K562 (cell line): ENCODE data around the gene ACTL10.

Experiments
- GATA2 ChIP-seq: sonication (generic); formaldehyde crosslinking; IDR thresholded peaks from 2 replicates; pipeline ENCODE4 v1.4.0; 2020; ENCODE audit warnings: mild to moderate bottlenecking, missing genetic modification reagents
- ZNF212 ChIP-seq: fragments of 450-650 bp; formaldehyde crosslinking; IDR thresholded peaks from 2 replicates; pipeline ENCODE4 v1.4.0; 2020; ENCODE audit warnings: mild to moderate bottlenecking
- TF ChIP-seq, protein P1 (sequence below), 3 experiments: IDR thresholded peaks in 2 of 3; conservative IDR thresholded peaks in 1 of 3; 2 replicates each; pipeline ENCODE4 v1.5.1; 2011 to 2012; ENCODE audit warnings: low read length in 3 of 3, mild to moderate bottlenecking in 3 of 3, control low read depth in 2 of 3, improper control_type of control experiment in 1 of 3, inconsistent platforms in 1 of 3, low read depth in 1 of 3, mixed read lengths in 1 of 3, moderate library complexity in 1 of 3; ENCODE audit not compliant: insufficient read depth in 2 of 3
- TF ChIP-seq, protein P2 (sequence below): fragments of 450-650 bp; IDR thresholded peaks from 2 replicates; pipeline ENCODE4 v1.6.1; 2016; ENCODE audit warnings: mild to moderate bottlenecking
- TF ChIP-seq, protein P3 (sequence below): fragments of 450-650 bp; IDR thresholded peaks from 2 replicates; pipeline ENCODE4 v1.7.1; 2018; ENCODE audit warnings: mild to moderate bottlenecking, low read depth; ENCODE audit not compliant: partially characterized antibody
- TF ChIP-seq, protein P4 (sequence below), 3 experiments: fragments of 200-800 bp in 1 of 3; fragments of 250-450 bp in 1 of 3; fragments of 450-650 bp in 1 of 3; sonication (Bioruptor Pico) in 1 of 3; sonication (Bioruptor generic) in 1 of 3; formaldehyde crosslinking in 1 of 3; IDR thresholded peaks; 2 replicates each; pipeline versions ENCODE4 v1.6.1 to v1.8.0; 2016 to 2022; ENCODE audit warnings: mild to moderate bottlenecking in 2 of 3, missing genetic modification characterization in 2 of 3, missing compliant biosample characterization in 1 of 3, moderate library complexity in 1 of 3

DNA sequence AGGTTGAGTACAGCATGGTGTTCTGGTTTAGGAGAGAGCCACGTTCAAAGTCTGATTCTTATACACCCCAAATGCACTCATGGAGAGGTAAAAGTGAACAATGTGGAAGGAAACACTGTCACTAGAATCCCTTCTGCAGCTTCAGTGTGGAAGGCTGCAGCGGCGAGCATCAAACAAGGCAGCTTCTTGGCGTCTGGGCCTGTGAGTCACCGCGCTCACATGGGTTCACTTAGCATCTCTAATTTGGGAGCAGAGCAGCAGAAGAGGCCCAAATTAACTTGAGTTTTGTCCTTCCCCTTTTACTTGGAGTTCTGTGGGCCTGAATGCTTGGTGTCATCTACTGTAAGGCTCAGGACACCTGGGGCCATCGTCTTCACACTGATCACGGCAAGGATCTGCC, 30.4 kb downstream of the ACTL10 start:
- TF ChIP-seq ZNF212 (CRISPR knock-in tag) (no peak), GATA2 (CRISPR knock-in tag) (no peak)
- TF ChIP-seq, protein P1, sequence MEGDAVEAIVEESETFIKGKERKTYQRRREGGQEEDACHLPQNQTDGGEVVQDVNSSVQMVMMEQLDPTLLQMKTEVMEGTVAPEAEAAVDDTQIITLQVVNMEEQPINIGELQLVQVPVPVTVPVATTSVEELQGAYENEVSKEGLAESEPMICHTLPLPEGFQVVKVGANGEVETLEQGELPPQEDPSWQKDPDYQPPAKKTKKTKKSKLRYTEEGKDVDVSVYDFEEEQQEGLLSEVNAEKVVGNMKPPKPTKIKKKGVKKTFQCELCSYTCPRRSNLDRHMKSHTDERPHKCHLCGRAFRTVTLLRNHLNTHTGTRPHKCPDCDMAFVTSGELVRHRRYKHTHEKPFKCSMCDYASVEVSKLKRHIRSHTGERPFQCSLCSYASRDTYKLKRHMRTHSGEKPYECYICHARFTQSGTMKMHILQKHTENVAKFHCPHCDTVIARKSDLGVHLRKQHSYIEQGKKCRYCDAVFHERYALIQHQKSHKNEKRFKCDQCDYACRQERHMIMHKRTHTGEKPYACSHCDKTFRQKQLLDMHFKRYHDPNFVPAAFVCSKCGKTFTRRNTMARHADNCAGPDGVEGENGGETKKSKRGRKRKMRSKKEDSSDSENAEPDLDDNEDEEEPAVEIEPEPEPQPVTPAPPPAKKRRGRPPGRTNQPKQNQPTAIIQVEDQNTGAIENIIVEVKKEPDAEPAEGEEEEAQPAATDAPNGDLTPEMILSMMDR (IDR thresholded peaks at IDR 0.05 in 2 of 3, conservative IDR thresholded peaks at IDR 0.05 in 1 of 3; ENCODE audit: insufficient read depth in 2 of 3, low read depth in 1 of 3, low read length in 3 of 3), result no peak
- TF ChIP-seq, protein P2, sequence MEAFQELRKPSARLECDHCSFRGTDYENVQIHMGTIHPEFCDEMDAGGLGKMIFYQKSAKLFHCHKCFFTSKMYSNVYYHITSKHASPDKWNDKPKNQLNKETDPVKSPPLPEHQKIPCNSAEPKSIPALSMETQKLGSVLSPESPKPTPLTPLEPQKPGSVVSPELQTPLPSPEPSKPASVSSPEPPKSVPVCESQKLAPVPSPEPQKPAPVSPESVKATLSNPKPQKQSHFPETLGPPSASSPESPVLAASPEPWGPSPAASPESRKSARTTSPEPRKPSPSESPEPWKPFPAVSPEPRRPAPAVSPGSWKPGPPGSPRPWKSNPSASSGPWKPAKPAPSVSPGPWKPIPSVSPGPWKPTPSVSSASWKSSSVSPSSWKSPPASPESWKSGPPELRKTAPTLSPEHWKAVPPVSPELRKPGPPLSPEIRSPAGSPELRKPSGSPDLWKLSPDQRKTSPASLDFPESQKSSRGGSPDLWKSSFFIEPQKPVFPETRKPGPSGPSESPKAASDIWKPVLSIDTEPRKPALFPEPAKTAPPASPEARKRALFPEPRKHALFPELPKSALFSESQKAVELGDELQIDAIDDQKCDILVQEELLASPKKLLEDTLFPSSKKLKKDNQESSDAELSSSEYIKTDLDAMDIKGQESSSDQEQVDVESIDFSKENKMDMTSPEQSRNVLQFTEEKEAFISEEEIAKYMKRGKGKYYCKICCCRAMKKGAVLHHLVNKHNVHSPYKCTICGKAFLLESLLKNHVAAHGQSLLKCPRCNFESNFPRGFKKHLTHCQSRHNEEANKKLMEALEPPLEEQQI, result no peak
- TF ChIP-seq, protein P3, sequence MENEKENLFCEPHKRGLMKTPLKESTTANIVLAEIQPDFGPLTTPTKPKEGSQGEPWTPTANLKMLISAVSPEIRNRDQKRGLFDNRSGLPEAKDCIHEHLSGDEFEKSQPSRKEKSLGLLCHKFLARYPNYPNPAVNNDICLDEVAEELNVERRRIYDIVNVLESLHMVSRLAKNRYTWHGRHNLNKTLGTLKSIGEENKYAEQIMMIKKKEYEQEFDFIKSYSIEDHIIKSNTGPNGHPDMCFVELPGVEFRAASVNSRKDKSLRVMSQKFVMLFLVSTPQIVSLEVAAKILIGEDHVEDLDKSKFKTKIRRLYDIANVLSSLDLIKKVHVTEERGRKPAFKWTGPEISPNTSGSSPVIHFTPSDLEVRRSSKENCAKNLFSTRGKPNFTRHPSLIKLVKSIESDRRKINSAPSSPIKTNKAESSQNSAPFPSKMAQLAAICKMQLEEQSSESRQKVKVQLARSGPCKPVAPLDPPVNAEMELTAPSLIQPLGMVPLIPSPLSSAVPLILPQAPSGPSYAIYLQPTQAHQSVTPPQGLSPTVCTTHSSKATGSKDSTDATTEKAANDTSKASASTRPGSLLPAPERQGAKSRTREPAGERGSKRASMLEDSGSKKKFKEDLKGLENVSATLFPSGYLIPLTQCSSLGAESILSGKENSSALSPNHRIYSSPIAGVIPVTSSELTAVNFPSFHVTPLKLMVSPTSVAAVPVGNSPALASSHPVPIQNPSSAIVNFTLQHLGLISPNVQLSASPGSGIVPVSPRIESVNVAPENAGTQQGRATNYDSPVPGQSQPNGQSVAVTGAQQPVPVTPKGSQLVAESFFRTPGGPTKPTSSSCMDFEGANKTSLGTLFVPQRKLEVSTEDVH, result no peak
- TF ChIP-seq, protein P4, sequence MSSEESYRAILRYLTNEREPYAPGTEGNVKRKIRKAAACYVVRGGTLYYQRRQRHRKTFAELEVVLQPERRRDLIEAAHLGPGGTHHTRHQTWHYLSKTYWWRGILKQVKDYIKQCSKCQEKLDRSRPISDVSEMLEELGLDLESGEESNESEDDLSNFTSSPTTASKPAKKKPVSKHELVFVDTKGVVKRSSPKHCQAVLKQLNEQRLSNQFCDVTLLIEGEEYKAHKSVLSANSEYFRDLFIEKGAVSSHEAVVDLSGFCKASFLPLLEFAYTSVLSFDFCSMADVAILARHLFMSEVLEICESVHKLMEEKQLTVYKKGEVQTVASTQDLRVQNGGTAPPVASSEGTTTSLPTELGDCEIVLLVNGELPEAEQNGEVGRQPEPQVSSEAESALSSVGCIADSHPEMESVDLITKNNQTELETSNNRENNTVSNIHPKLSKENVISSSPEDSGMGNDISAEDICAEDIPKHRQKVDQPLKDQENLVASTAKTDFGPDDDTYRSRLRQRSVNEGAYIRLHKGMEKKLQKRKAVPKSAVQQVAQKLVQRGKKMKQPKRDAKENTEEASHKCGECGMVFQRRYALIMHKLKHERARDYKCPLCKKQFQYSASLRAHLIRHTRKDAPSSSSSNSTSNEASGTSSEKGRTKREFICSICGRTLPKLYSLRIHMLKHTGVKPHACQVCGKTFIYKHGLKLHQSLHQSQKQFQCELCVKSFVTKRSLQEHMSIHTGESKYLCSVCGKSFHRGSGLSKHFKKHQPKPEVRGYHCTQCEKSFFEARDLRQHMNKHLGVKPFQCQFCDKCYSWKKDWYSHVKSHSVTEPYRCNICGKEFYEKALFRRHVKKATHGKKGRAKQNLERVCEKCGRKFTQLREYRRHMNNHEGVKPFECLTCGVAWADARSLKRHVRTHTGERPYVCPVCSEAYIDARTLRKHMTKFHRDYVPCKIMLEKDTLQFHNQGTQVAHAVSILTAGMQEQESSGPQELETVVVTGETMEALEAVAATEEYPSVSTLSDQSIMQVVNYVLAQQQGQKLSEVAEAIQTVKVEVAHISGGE (CRISPR knock-in tag; IDR thresholded peaks at IDR 0.05), result no peak
